Measurements from ENCODE around the gene SIMC1. TPM values are rescaled to one million over a fixed set of nuclear protein-coding genes. Genes with fewer than 3 reads are reported as not detected.

SIMC1 gene
- total RNA-seq, 1 donor from 2014 or later, result 43.6 TPM

GRCh38 chr5:176392526-176392925, 154.3 kb downstream of the SIMC1 start:
- Mint-ChIP-seq H3K9me3 (no peaks in the 10 kb centered on the region), H3K4me3 (peak overlapping the region; percentile 82), H3K27ac (ENCODE audit: unreplicated experiment) (no peak overlapping the region), H3K4me1 (peaks cover 15% of the 10 kb centered on the region), H3K36me3 (ENCODE audit: low read depth) (no peaks in the 10 kb centered on the region), H3K27me3 (ENCODE audit: low read depth) (no peaks in the 10 kb centered on the region)
- no peak for TF ChIP-seq CTCF (conservative IDR thresholded peaks at IDR 0.05)
- DNase-seq (ENCODE audit: low read depth, low spot score), result no peak

- H3K4me3 Mint-ChIP-seq, result no peak overlapping the region
- H3K4me1 Mint-ChIP-seq, result peaks cover 5% of the 10 kb centered on the region
- DNase-seq (ENCODE audit: low read depth, low spot score), result no peak
These were observed 155.9 kb downstream of the SIMC1 start for GRCh38 chr5:176394096-176394495.

GRCh38 chr5:176394881-176395675, 156.9 kb downstream of the SIMC1 start:
- H3K4me1 Mint-ChIP-seq, result no peaks in the 10 kb centered on the region
- H3K9me3 Mint-ChIP-seq, result no peaks in the 10 kb centered on the region
- DNase-seq (ENCODE audit: low read depth, low spot score), result no peak
- H3K4me3 Mint-ChIP-seq, result no peak overlapping the region
- no peaks in the 10 kb centered on the region for H3K36me3 Mint-ChIP-seq (ENCODE audit: low read depth)
- TF ChIP-seq CTCF (conservative IDR thresholded peaks at IDR 0.05), result no peak
- no peak overlapping the region for H3K27ac Mint-ChIP-seq (ENCODE audit: unreplicated experiment)
- no peaks in the 10 kb centered on the region for H3K27me3 Mint-ChIP-seq (ENCODE audit: low read depth)

More at GRCh38 chr5:176394096-176394495, 155.9 kb downstream of the SIMC1 start:
- no peak overlapping the region for H3K27ac Mint-ChIP-seq (ENCODE audit: unreplicated experiment)
- no peak for TF ChIP-seq CTCF (conservative IDR thresholded peaks at IDR 0.05)
- H3K27me3 Mint-ChIP-seq (ENCODE audit: low read depth), result no peaks in the 10 kb centered on the region
- H3K9me3 Mint-ChIP-seq, result no peaks in the 10 kb centered on the region
- H3K36me3 Mint-ChIP-seq (ENCODE audit: low read depth), result no peaks in the 10 kb centered on the region

Small RNA genes within 50 kb of the gene (microRNA-seq; reads per million reads assigned to microRNA genes)
- gene MIR1271, result 19.5 reads per million, percentile 34 among the genes with 10 or more reads in this experiment

Other genes starting within 250 kb of the SIMC1 start
- gene KIAA1191, start 123.3 kb downstream of the SIMC1 start, total RNA-seq, result 112 and 118 TPM in 2 replicates
- gene ARL10, start 127.1 kb downstream of the SIMC1 start, total RNA-seq, result 37.2 and 40.0 TPM in 2 replicates
- 40.9 and 42.4 TPM in 2 replicates for gene NOP16, start 150.2 kb downstream of the SIMC1 start, total RNA-seq
- 91.2 and 92.5 TPM in 2 replicates for gene HIGD2A, start 150.3 kb downstream of the SIMC1 start, total RNA-seq
- 31.6 and 36.0 TPM in 2 replicates for gene CLTB, start 178.1 kb downstream of the SIMC1 start, total RNA-seq
- gene FAF2, start 210.0 kb downstream of the SIMC1 start, total RNA-seq, result 49.3 and 50.3 TPM in 2 replicates